NCI-H446 treated with DMSO at 0.1 percent for 48 hours (cell line): ENCODE data around the gene RFC3.
"Not testable (repeated sequence)": the region's sequence is repeated elsewhere in the genome, so short reads cannot be mapped to it uniquely, and the experiment has no call there.

Source experiments
- DNase-seq: peaks from one replicate; lab custom pipeline; 2025; lab: John Stamatoyannopoulos, UW

The RFC3 gene

DNA sequence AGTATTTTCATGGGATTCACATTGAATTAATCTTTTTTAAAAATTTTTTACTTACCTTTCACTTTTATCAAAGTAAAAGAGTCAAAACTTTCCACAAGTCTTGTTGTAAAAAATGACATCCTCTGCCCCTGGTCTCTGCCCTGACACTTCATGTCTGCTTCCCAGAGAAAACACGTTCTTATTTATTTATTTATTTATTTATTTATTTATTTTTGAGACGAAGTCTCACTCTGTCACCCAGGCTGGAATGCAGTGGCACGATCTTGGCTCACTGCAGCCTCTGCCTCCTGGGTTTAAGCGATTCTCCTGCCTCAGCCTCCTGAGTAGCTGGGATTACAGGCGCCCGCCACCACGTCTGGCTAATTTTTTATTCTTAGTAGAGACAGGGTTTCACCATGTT, 5.1 kb upstream of the RFC3 start:
- not testable (repeated sequence) for DNase-seq

DNA sequence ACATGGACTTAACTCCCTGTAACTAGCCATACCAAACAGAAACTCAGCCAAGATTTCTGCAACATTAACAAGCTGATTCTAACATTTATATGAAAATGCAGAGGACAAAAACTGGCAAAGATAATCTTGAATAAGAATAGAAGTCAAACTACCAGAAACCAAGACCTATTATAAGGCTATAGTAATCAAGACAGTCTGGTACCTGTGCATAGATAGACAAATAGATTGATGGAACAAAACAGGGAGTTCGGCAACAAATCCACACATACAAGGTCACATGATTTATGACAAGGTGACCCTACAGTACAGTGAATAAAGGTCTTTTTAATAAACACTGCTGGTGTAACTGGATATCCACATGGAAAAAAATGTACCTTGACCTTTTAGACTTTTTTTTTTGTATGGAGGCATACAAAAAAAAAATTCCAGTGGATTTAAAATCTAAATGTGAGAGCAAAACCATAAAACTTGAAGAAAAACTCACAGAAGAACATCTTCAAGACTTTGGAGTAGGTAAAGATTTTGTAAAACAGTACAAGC, 2.9 kb upstream of the RFC3 start:
- DNase-seq: no peak

DNA sequence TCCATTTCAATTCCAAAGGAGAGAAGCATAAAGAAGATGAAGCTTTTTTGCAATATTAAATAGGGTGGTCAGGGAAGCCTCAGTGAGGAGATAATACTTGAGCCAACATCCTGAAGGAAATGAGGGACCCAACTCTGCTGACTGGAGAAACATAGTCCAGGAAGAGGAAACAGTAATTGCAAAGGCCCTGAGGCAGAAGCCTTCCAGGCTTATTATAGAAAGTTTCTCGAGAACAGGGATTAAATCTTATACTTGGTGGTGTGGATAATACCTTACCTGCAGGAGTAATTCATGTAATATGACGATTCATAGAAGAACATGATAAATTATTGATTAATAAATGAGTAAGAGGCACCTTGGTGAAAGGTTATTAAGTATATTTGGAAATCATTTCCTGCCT, 1.0 kb upstream of the RFC3 start:
- DNase-seq: no peak

DNA sequence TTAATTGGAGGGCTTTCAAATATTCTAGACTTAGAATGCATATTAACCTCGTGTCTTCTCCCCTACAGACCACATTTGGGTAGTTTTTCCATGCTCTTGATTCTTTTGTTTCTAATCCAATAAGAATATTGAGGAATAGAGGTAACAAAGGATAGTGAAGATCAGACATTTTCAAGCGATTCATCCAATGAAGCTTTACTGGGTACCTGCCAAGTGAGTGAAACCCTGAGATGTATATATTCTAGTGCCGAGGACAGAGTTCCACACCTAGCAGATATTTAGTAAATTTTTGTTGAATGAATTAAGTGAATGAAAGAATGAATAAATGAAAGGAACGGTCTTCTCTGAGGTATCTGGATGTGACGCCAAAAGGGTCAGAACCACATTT, 442 bp upstream of the RFC3 start:
- DNase-seq: no peak

DNA sequence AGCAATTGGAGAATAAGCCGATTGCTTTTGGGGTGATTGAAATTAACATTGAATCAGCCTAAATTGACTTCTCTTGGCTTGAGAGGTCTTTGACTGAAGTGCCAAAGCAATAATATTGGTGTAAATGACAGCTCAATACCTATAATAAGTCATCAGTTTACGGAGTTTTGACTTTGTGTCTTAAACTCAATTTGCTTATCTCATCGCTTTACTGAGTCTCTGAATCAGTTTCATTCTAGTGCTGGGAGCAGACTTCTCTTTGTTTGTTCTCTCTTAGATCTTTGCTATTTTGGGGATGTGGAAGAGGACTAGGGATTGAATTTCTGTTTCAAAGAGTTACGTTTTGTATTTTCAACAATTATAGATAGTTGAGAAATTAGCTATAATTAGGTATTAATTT, 7.1 kb downstream of the RFC3 start:
- no peak for DNase-seq

DNA sequence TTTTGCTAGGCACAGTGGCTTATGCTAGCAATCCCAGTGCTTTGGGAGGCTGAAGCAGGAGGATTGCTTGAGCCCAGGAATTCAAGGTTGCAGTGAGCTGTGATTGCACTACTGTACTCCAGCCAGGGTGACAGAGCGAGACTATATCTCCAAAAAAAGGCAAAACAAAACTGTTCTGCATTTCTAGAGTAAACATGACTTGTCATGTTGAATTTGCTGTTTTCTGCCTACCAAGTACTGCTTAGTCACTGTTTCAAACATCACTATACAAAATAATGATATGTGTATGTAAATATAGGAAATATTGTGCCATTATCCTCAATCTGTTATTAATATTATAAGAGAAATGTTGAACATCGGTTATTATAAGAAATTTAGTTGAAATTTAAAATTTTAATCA, 9.2 kb downstream of the RFC3 start:
- DNase-seq: no peak

DNA sequence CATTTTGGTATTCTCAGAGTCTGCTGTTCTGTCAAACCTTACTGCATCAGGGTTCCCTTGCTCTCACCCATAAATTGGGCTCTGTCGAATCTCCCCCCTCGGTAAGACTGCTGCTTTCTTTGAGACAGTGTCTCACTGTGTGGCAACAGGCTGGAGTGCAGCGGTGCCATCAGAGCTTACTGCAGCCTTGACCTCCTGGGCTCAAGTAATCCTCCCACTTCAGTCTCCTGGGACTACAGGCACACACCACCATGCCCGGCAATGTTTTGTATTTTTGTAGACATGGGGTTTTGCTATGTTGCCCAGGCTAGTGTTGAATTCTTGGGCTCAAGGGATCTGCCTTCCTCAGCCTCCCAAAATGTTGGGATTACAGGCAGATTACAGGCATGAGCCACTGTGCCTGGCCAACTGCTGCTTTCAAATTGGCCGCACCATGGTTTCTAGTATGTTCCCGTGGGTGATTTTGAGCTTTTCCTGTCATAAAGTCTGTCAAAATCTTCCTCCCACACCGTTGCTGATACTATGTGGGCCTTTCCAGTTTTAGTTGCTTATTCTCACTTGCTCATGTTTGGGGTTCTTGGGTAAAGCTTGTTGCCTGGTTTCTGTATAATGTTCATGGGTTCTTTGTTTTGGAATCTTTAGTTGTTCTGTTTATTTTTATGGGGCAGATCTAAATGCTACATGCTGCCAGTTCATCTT, 10.6 kb downstream of the RFC3 start:
- DNase-seq: no peak

DNA sequence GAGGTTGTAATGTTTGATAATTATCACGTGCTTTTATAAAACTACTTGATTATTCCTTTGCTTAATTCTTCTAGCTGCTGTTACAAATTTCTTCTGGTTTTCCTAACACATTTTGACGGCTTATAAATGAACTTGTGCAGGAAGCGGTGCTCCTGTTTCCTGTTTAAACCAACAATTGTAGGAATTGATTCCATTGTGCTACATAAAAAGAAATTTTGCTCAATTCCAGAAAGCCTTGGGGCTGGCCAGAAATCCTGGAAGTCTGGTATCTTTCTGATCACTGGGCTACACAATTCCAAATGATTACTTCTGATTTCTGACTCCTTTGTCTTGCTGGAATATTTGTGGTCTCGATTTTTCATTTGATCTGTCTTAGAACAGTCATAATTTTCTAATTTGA, 14.9 kb downstream of the RFC3 start:
- no peak for DNase-seq

DNA sequence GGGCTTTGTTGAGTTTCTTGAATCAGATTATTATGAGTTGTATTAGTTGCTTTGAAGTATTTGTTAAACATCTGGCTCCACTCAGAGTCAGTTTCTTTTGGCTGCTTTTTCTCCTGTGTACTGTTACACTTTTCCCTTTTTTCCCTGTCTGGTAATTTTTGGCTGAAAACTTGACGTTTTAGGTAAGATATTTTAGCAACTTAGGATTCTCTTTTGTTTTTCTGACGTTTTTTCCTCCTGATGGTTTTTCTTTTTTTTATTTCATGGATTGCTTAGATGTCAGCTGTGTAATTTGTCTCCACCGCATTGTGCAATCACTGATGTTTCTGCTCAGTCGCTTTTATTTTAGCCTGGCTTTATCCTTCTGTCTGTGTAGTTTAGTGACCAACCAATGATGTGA, 20.7 kb downstream of the RFC3 start:
- DNase-seq: no peak

DNA sequence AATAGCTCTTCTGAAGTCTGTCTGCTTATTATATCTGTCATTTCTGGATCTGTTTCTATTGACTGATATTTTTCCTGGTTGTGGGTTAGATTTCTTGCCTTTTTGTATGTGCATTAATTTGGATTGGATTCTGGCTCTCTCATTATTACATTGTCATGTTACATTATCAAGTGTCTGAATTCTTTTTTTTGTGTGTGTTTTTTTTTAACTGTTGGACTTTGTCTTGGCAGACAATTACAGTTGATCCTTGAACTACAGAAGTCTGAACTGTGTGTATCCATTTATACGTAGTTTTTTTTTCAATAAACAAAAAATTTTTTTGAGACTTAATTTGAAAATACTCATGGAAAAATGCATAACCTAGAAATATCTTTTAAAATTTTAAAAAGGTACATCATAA, 22.5 kb downstream of the RFC3 start:
- DNase-seq: no peak

DNA sequence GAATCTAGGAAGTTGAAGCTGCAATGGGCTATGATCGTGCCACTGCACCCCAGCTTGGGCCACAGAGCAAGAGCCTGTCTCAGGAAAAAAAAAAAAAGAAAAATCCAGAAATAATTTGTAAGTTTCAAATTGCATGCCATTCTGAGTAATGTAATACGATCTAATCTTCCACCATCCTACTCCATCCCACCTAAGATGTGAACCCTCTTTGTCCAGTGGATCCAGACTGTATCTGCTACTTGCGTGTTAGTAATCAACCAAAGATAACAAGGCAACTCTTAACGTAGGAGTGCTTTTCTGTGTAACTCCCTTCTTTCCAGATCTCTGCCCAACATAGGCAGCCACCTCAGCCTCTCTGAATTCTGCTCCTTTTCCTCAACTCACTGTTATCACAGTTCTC, 24.3 kb downstream of the RFC3 start:
- no peak for DNase-seq

DNA sequence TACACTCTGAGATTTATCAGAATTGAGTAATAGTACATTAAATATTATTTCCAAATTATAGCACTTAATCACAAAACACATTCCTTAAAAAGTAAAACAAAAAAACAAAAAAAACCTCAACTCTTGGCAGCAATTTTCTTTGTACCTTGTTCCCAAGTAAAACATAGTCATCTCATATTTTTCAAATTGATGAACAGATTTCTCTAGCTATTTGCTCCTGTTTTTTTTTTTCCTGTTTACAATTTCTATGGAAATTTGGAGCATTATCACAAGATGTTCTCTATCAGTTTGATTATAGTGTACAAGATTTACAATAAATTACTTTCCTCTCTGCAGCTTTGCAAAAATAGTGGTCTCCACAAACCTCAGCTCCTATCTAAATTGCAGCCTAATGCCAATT, 25.0 kb downstream of the RFC3 start:
- no peak for DNase-seq

DNA sequence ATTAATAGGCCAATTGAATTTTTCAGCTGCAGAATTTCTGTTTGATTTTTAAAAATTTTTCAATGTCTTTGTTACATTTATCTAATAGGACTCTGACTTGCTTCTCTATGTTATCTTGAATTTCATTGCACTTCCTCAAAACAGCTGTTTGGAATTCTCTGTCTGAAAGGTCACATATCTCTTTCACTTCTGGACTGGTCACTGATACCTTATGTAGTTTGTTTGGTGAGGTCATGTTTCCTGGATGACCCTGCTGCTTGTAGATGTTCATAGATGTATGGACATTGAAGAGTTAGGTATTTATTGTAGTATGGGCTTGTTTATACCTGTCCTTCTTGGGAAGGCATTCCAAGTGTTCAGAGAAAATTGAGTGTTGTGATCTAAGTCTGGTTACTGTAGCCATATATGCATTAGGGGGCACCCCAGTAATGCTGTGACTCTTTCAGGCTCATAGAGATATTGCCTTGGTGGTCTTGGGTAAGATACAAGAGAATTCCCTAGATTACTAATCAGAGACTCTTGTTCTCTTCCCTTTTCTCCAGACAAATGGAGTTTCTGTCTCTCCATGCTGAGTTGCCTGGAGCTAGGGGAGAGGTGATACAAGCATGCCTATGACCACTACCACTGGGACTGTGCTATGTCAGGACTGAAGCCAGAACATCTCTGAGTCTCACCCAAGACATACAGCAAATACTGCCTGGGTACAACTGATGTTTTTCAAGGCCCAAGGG, 27.8 kb downstream of the RFC3 start:
- DNase-seq: no peak

DNA sequence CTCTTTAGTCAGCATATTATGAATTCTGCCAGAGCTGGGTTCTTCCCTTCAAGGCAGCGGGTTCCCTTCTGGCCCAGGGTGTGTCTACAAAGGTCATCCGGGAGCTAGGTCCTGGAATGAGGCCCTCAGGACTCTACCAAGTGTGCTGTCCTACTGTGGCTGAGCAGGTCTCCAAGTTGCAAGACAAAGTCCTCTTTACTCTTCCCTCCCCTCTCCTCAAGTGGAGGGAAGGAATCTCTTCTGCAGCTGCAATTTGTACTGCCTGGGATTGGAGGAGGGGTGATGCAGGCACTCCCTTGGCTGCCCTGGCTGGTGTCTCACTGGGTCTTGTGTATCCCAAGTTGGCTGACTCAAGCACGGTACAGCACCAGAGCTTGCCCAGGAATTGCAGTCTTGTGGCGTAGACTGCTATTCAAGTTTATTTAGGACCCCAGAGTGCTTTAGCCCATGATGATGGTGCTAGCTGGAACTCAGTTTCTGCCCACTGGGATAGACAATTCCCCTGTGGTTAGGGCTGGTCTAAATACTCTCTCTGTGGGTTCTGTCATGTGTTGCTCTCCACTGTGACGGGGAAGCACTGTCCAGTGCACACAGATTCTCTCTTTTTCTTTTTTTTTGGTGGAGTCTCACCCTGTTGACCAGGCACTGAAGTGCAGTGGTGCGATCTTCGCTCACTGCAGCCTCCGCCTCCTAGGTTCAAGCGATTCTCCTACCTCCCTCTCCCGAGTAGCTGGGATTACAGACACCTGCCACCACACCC, 28.5 kb downstream of the RFC3 start:
- DNase-seq: no peak

DNA sequence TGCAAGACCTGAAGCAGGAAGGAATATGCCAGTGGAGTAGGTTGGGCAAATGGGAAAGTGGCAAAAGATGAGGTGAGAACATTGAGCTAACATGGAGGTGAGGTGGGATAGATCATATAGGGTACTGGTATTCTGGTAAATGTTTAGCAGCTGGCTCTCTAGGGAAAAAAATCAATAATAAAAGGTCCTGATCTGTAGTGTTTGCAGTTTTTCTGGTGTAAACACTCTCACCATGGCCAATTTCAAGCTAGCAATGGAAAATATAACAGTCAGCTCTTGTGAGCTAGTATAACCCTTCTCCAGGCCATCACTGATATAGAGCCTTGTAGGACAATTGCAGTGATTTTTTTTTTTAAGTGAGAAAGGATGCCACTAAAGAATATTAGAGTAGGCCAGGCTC, 31.3 kb downstream of the RFC3 start:
- DNase-seq: no peak

DNA sequence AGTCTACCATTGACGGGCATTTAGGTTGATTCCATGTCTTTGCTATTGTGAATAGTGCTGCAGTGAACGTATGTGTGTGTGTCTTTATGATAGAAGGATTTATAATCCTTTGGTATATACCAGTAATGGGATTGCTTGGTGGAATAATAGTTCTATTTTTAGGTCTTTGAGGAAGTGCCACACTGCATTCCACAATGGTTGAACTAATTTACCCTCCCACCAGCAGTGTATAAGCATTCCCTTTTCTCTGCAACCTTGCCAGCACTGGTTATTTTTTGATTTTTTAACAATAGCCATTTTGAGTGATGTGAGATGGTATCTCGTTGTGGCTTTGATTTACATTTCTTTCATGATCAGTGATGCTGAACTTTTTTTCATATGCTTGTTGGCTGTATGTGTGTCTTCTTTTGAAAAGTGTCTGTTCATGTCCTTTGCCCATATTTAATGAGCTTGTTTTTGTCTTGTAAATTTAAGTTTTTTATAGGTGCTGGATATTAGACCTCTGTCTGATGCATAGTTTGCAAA, 37.5 kb downstream of the RFC3 start:
- DNase-seq: no peak

DNA sequence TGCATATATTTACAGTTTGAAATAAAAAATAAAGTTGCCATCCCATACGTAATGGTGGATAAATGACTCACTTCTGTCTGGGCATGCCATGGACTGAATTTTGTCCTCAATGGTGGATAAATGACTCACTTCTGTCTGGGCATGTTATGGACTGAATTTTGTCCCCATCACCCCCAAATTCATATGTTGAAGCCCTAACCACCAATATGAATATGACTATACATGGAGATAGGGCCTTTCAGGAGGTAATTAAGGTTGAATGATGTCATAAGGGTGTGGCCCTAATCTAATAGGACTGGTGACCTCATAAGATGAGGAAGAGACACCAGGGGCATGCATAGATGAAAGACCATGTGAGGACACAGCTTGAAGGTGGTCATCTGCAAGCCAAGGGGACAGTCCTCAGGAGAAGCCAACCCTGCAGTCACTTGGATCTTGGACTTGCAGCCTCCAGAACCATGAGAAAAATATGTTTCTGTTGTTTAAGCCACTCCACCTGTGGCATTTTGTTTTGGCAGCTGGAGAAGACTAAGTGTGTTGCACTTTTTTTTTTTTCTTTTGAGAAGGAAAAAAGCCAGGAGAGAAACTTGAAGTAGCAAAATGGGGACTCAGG, 41.8 kb downstream of the RFC3 start:
- DNase-seq: no peak

DNA sequence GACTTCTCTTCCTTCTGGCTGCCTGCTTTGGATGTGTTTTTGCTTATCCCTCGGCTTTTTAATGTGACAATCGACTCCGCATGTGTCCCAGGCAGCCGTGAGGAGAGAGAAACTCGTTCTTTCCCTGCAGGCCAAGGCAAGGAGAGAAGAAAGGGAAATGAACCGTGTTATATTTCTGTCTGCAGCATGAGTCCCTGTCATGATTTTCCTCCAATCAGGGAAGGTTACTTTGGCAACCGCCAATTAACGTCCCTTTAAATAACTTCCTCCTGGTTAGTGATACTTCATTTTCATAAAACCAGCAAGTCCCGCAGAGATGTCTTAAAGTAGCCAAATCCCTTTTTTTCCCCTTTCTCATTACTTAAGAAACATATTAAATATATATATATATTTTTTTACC, 42.6 kb downstream of the RFC3 start:
- DNase-seq: no peak

DNA sequence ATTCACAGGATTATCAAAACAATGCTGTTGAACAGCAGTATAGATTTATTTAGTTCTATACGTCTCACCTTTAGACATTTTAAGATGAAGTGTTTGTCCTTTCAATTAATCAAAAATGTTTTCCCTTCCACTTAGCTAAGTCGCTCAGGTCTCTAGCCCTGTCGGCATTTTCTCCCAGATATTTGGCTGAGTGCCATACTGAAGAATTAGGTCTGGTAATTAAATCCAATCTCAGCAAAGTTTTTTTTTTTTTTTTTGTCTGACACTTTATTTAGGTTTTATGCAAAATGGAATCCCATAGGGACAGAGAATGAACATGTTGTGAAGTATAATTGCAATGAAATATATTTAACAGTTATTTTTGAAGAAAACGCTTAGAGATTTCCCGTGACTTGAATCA, 44.1 kb downstream of the RFC3 start:
- no peak for DNase-seq

DNA sequence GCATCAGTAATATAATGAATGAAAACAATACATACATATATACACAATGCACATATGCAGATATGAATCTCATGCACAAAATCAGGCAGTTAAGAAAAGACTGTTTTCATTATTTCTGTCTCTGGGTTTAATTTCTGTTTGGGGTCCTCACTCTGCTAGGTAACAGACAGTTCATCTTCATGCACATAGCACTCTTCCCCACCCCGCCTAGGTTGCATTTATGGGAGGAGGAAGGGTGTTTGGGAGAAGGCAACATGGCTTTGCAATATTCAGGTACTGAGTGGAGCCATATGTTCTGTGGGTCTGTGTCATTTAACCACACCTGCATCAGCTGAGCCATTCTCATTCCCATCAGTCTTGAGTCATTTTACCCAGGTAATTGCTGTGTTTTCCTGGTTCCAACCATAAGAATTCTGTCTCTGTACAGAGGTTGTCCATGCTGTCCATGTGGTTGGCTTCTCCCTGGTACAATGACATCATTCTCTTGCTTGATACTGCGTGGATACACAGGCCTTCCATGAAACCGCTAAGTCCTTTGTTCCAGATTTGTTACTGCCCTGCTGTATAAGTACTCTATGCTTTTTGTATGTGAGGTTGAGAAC, 45.3 kb downstream of the RFC3 start:
- no peak for DNase-seq

DNA sequence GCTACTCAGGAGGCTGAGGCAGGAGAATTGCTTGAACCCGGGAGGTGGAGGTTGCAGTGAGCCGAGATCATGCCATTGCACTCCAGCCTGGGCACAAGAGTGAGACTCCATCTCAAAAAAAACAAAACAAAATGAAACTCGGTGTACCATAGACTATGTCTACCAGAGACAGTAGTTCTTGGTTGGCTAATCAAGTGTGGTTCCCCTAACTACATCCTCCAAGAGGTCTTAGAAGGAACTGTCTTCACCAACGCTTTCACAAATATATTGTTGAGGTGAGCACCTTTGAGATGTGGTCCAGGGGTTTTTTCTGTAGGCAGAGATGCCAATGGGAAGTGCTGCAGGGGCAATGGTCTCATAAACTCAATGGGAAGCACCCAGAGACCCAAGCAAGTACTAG, 48.0 kb downstream of the RFC3 start:
- DNase-seq: no peak

DNA sequence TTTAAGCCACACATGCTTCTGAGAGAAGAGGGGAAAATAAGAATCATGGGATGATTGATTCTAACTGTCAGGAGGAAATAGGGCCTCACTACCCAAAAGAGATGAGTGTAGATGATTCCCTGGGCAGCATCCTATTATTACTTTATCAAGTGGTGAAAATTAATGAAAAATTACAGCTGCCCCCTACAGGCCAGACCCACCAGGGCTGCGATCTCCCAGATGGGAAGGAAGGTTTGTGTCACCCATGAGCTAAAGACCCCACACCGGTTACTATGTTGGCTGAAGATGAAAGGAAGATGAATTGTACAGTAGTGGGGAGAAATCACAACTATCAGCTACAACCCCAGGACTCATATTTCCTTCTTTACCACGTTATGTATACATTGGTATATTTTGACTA, 49.5 kb downstream of the RFC3 start:
- no peak for DNase-seq
